Measurements from ENCODE around the gene HRCT1. TPM values are rescaled to one million over a fixed set of nuclear protein-coding genes. Genes with fewer than 3 reads are reported as not detected.

The HRCT1 gene
- total RNA-seq, result 10 to 100 TPM in 3 of 4 donors, 1 to 10 TPM in 1; 9.1 to 32.6 (median 17.2) TPM

GRCh38 chr9:35905912-35906679 lies at the start of gene HRCT1:
Gene HRCT1 (plus strand): TSS chr9:35906202. CDS start chr9:35906288, 86 bp downstream.
- peak within 1 kb of the TSS in 2 of 4 donors; percentile 40 to 52 for H3K4me3 ChIP-seq
- no peaks in the 10 kb centered on the region for H3K27me3 ChIP-seq
- peak; percentile 38 to 95 (median 94) for DNase-seq
- TF ChIP-seq CTCF (IDR thresholded peaks at IDR 0.05) (peak in 1 of 6 experiments; percentile 14), POLR2A (IDR thresholded peaks at IDR 0.05) (peak; percentile 83 to 86)
- peaks cover 7 to 79% (median 34%) of the 10 kb centered on the region in 4 donors for H3K4me1 ChIP-seq
- H3K27ac ChIP-seq, result peak within 1 kb of the TSS; percentile 70 to 97 (median 90)
- no peaks in the 10 kb centered on the region for H3K9me3 ChIP-seq
- no peaks in the 10 kb centered on the region for H3K36me3 ChIP-seq

DNA sequence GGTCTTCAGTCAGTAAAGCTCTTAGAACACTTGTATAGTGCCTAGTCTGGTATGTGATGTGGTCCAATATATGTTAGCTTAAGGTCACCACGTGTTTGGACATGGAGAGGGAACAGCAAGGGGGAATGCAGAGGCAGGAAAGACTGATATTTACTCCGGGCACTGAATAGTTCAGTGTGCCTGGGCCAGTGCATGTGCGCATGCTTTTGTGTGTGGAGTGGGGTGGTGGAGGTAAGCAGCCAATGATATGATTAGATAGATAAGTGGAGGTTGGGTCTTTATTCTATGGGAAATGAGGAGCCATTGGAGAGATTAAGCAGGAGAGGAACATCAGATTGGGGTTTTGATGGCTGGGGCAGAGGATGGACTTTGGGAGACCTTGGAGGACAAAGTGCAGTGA lies 49.8 kb upstream of the HRCT1 start:
- Histone ChIP-seq H3K9me3 (no peaks in the 10 kb centered on the region), H3K27me3 (no peaks in the 10 kb centered on the region), H3K4me1 (no peaks in the 10 kb centered on the region), H3K4me3 (no peak overlapping the region), H3K36me3 (no peaks in the 10 kb centered on the region), H3K27ac (no peak overlapping the region)
- no peak for TF ChIP-seq CTCF (IDR thresholded peaks at IDR 0.05)
- TF ChIP-seq POLR2A (IDR thresholded peaks at IDR 0.05), result no peak
- DNase-seq, result no peak

GRCh38 chr9:35856882-35857281 lies 49.1 kb upstream of the HRCT1 start:
- TF ChIP-seq POLR2A (IDR thresholded peaks at IDR 0.05) (no peak), CTCF (IDR thresholded peaks at IDR 0.05) (no peak)
- no peak overlapping the region for H3K4me3 ChIP-seq
- no peak for DNase-seq
- H3K27ac ChIP-seq, result no peak overlapping the region
- H3K9me3 ChIP-seq, result no peaks in the 10 kb centered on the region
- no peaks in the 10 kb centered on the region for H3K27me3 ChIP-seq
- no peaks in the 10 kb centered on the region for H3K36me3 ChIP-seq
- H3K4me1 ChIP-seq, result no peaks in the 10 kb centered on the region

- H3K4me1 ChIP-seq, result no peaks in the 10 kb centered on the region
- TF ChIP-seq POLR2A (IDR thresholded peaks at IDR 0.05) (no peak), CTCF (IDR thresholded peaks at IDR 0.05) (no peak)
These were observed 47.5 kb upstream of the HRCT1 start for GRCh38 chr9:35858458-35858857.

DNA sequence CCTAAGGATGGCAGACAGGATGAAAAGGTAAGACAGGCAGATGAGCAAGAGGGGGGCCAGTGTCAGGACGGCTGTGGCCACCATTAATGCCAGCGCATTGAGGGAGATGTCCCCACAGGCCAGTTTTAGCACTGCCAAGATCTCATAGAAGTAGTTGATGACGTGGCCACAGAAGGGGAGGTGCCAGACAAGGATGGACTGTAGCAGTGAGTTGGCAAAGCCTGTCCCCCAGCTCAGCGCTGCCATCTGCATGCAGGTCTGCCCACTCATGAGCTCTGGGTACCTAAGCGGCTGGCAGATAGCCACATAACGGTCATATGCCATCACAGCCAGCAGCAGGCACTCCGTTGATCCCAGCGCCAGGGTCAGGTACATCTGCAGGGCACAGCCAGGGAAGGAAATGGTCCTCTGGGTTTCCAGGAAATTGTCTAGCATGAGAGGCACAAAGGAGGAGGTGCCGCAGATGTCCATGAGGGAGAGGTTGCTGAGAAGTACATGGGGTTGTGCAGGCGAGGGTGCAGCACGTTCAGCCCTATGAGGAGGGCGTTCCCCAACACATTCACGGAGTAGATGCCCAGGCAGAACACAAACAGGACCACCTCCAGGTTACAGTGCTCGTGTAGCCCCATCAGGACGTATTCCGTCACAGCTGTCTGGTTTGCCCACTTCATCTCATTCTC lies 46.6 kb upstream of the HRCT1 start:
- Histone ChIP-seq H3K4me1 (no peaks in the 10 kb centered on the region), H3K4me3 (no peak overlapping the region), H3K27me3 (no peaks in the 10 kb centered on the region), H3K9me3 (no peaks in the 10 kb centered on the region), H3K27ac (no peak overlapping the region), H3K36me3 (no peaks in the 10 kb centered on the region)
- TF ChIP-seq CTCF (IDR thresholded peaks at IDR 0.05), result no peak
- no peak for TF ChIP-seq POLR2A (IDR thresholded peaks at IDR 0.05)
- peak in 1 of 3 donors; percentile 31 for DNase-seq

More at GRCh38 chr9:35858458-35858857, 47.5 kb upstream of the HRCT1 start:
- no peak for DNase-seq
- Histone ChIP-seq H3K9me3 (no peaks in the 10 kb centered on the region), H3K36me3 (no peaks in the 10 kb centered on the region), H3K27me3 (no peaks in the 10 kb centered on the region), H3K4me3 (no peak overlapping the region), H3K27ac (no peak overlapping the region)

Measured in Peyer's patch (tissue), 4 donors.